Stimulated activated effector memory CD8-positive, alpha-beta T cell treated with anti-CD3 and anti-CD28 coated beads, Interleukin-12 subunit alpha, Interleukin-12 subunit beta, amount 100 ng/mL, for 72 hours (primary cell): Measurements from ENCODE around the gene CFAP45.

Experiments
- ATAC-seq: fragments of 150-1000 bp; cut with Tn5 transposase; 2 replicates; pipeline ENCODE4 v1.10.0; 2021
- DNase-seq, 2 donors: peaks; one replicate each; pipeline ENCODE4 v3.0.0; 2021 to 2022; ENCODE audit warnings: low spot score in 2 of 2
- H3K27ac Mint-ChIP-seq: one replicate; pipeline ENCODE4 v1.8.0; 2022; ENCODE audit warnings: mild to moderate bottlenecking, mixed read lengths
- H3K36me3 Mint-ChIP-seq: one replicate; pipeline ENCODE4 v1.8.0; 2022; ENCODE audit warnings: mild to moderate bottlenecking, mixed read lengths
- H3K4me1 Mint-ChIP-seq: one replicate; pipeline ENCODE4 v1.8.0; 2022; ENCODE audit warnings: mixed read lengths
- H3K4me3 Mint-ChIP-seq: one replicate; pipeline ENCODE4 v1.8.0; 2022; ENCODE audit warnings: mild to moderate bottlenecking, mixed read lengths
- H3K9me3 Mint-ChIP-seq: one replicate; pipeline ENCODE4 v1.8.0; 2022; ENCODE audit warnings: mixed read lengths

The CFAP45 gene

GRCh38 chr1:159848326-159848725 is 51.6 kb downstream of the CFAP45 start:
- no peak overlapping the region for H3K27ac Mint-ChIP-seq
- H3K36me3 Mint-ChIP-seq: no peaks in the 10 kb centered on the region
- ATAC-seq (no peak), DNase-seq (no peak)
- H3K9me3 Mint-ChIP-seq: no peaks in the 10 kb centered on the region
- peaks cover 35% of the 10 kb centered on the region for H3K4me1 Mint-ChIP-seq
- H3K4me3 Mint-ChIP-seq: no peak overlapping the region

GRCh38 chr1:159847231-159847630 is 52.7 kb downstream of the CFAP45 start:
- ATAC-seq (no peak), DNase-seq (no peak)
- H3K27ac Mint-ChIP-seq: no peak overlapping the region
- no peaks in the 10 kb centered on the region for H3K36me3 Mint-ChIP-seq
- no peaks in the 10 kb centered on the region for H3K9me3 Mint-ChIP-seq
- peaks cover 35% of the 10 kb centered on the region for H3K4me1 Mint-ChIP-seq
- H3K4me3 Mint-ChIP-seq: no peak overlapping the region

- H3K4me1 Mint-ChIP-seq: peaks cover 26% of the 10 kb centered on the region
- H3K4me3 Mint-ChIP-seq: no peak overlapping the region
- no peaks in the 10 kb centered on the region for H3K9me3 Mint-ChIP-seq
- no peak for ATAC-seq
- peak overlapping the region; percentile 8 for H3K27ac Mint-ChIP-seq
- H3K36me3 Mint-ChIP-seq: no peaks in the 10 kb centered on the region
- DNase-seq: no peak
Measured at GRCh38 chr1:159845751-159846629, 54.0 kb downstream of the CFAP45 start.

- Mint-ChIP-seq H3K4me1 (peaks cover 28% of the 10 kb centered on the region), H3K9me3 (no peaks in the 10 kb centered on the region), H3K36me3 (no peaks in the 10 kb centered on the region), H3K27ac (no peak overlapping the region), H3K4me3 (no peak overlapping the region)
- DNase-seq (no peak), ATAC-seq (no peak)
Measured at GRCh38 chr1:159843459-159843858, 56.5 kb downstream of the CFAP45 start.

- ATAC-seq (no peak), DNase-seq (no peak)
- peaks cover 25% of the 10 kb centered on the region for H3K4me1 Mint-ChIP-seq
- no peak overlapping the region for H3K4me3 Mint-ChIP-seq
- H3K9me3 Mint-ChIP-seq: no peaks in the 10 kb centered on the region
- no peak overlapping the region for H3K27ac Mint-ChIP-seq
- peaks cover 2% of the 10 kb centered on the region for H3K36me3 Mint-ChIP-seq
Measured at GRCh38 chr1:159841749-159842148, 58.2 kb downstream of the CFAP45 start.

GRCh38 chr1:159839116-159839849 is 60.7 kb downstream of the CFAP45 start:
- DNase-seq (no peak), ATAC-seq (peak; percentile 64)
- peaks cover 29% of the 10 kb centered on the region for H3K4me1 Mint-ChIP-seq
- peak overlapping the region; percentile 38 for H3K27ac Mint-ChIP-seq
- no peaks in the 10 kb centered on the region for H3K9me3 Mint-ChIP-seq
- H3K4me3 Mint-ChIP-seq: no peak overlapping the region
- peaks cover 5% of the 10 kb centered on the region for H3K36me3 Mint-ChIP-seq

- Mint-ChIP-seq H3K36me3 (peaks cover 5% of the 10 kb centered on the region), H3K4me1 (peaks cover 27% of the 10 kb centered on the region), H3K9me3 (no peaks in the 10 kb centered on the region), H3K4me3 (no peak overlapping the region), H3K27ac (peak overlapping the region; percentile 24)
- peak; percentile 43 for ATAC-seq
- no peak for DNase-seq
Measured at GRCh38 chr1:159838715-159839114, 61.2 kb downstream of the CFAP45 start.

GRCh38 chr1:159835862-159836525 is 64.0 kb downstream of the CFAP45 start:
- H3K9me3 Mint-ChIP-seq: no peaks in the 10 kb centered on the region
- H3K4me1 Mint-ChIP-seq: peaks cover 24% of the 10 kb centered on the region
- H3K4me3 Mint-ChIP-seq: no peak overlapping the region
- no peak for ATAC-seq
- H3K36me3 Mint-ChIP-seq: peaks cover 5% of the 10 kb centered on the region
- peak overlapping the region; percentile 73 for H3K27ac Mint-ChIP-seq
- no peak for DNase-seq

- ATAC-seq (no peak), DNase-seq (no peak)
- peak overlapping the region; percentile 33 for H3K27ac Mint-ChIP-seq
- peaks cover 25% of the 10 kb centered on the region for H3K4me1 Mint-ChIP-seq
- no peak overlapping the region for H3K4me3 Mint-ChIP-seq
- no peaks in the 10 kb centered on the region for H3K9me3 Mint-ChIP-seq
- peaks cover 5% of the 10 kb centered on the region for H3K36me3 Mint-ChIP-seq
Measured at GRCh38 chr1:159835356-159835755, 64.6 kb downstream of the CFAP45 start.

- ATAC-seq: no peak
- H3K4me1 Mint-ChIP-seq: peaks cover 36% of the 10 kb centered on the region
- no peak overlapping the region for H3K4me3 Mint-ChIP-seq
- H3K9me3 Mint-ChIP-seq: no peaks in the 10 kb centered on the region
- peaks cover 5% of the 10 kb centered on the region for H3K36me3 Mint-ChIP-seq
- H3K27ac Mint-ChIP-seq: no peak overlapping the region
- DNase-seq: no peak
Measured at GRCh38 chr1:159832309-159832708, 67.7 kb downstream of the CFAP45 start.

GRCh38 chr1:159831412-159832141 is 68.4 kb downstream of the CFAP45 start:
- Mint-ChIP-seq H3K27ac (no peak overlapping the region), H3K4me1 (peaks cover 40% of the 10 kb centered on the region), H3K9me3 (no peaks in the 10 kb centered on the region), H3K4me3 (no peak overlapping the region), H3K36me3 (peaks cover 1% of the 10 kb centered on the region)
- DNase-seq: no peak
- no peak for ATAC-seq

GRCh38 chr1:159830722-159831121 is 69.2 kb downstream of the CFAP45 start:
- DNase-seq: no peak
- Mint-ChIP-seq H3K9me3 (no peaks in the 10 kb centered on the region), H3K4me1 (peaks cover 46% of the 10 kb centered on the region), H3K4me3 (no peak overlapping the region), H3K36me3 (no peaks in the 10 kb centered on the region), H3K27ac (no peak overlapping the region)
- ATAC-seq: no peak

- H3K4me1 Mint-ChIP-seq: peaks cover 54% of the 10 kb centered on the region
- ATAC-seq (no peak), DNase-seq (no peak)
- no peak overlapping the region for H3K27ac Mint-ChIP-seq
- no peaks in the 10 kb centered on the region for H3K9me3 Mint-ChIP-seq
- H3K36me3 Mint-ChIP-seq: no peaks in the 10 kb centered on the region
- no peak overlapping the region for H3K4me3 Mint-ChIP-seq
Measured at GRCh38 chr1:159829822-159830465, 70.0 kb downstream of the CFAP45 start.

GRCh38 chr1:159829273-159829634 is 70.7 kb downstream of the CFAP45 start:
- ATAC-seq (no peak), DNase-seq (no peak)
- Mint-ChIP-seq H3K4me1 (peaks cover 61% of the 10 kb centered on the region), H3K4me3 (no peak overlapping the region), H3K9me3 (no peaks in the 10 kb centered on the region), H3K36me3 (no peaks in the 10 kb centered on the region), H3K27ac (no peak overlapping the region)
